GM19452 (cell line): ENCODE results near the gene LMNA.
"Not testable (repeated sequence)": the region's sequence is repeated elsewhere in the genome, so short reads cannot be mapped to it uniquely, and the experiment has no call there.

Experiments used
- ATAC-seq: cut with Tn5 transposase; IDR thresholded peaks from one replicate; pipeline ENCODE4 v1.9.1; 2021; ENCODE audit not compliant: unreplicated experiment

The LMNA gene

GRCh38 chr1:156160000-156160742, 45.7 kb downstream of the LMNA start:
- no peak for ATAC-seq

- ATAC-seq: no peak
These were observed 46.2 kb downstream of the LMNA start for GRCh38 chr1:156160743-156161171.

GRCh38 chr1:156162430-156163037, 48.0 kb downstream of the LMNA start:
- ATAC-seq: no peak

GRCh38 chr1:156163712-156164111, 49.2 kb downstream of the LMNA start:
- no peak for ATAC-seq

- ATAC-seq: no peak
These were observed 49.8 kb downstream of the LMNA start for GRCh38 chr1:156164125-156164831.

- ATAC-seq: no peak
These were observed 50.6 kb downstream of the LMNA start for GRCh38 chr1:156165083-156165482.

- no peak for ATAC-seq
These were observed 53.0 kb downstream of the LMNA start for GRCh38 chr1:156167536-156167935.

- no peak for ATAC-seq
These were observed 58.4 kb downstream of the LMNA start for GRCh38 chr1:156172696-156173470.

GRCh38 chr1:156176610-156177210, 62.2 kb downstream of the LMNA start:
- no peak for ATAC-seq

- ATAC-seq: no peak
These were observed 63.6 kb downstream of the LMNA start for GRCh38 chr1:156177919-156178654.

- ATAC-seq: no peak
These were observed 66.0 kb downstream of the LMNA start for GRCh38 chr1:156180471-156180870.

GRCh38 chr1:156181391-156181924, 66.9 kb downstream of the LMNA start:
- ATAC-seq: not testable (repeated sequence)

GRCh38 chr1:156182010-156182779, 67.7 kb downstream of the LMNA start:
- ATAC-seq: not testable (repeated sequence)

GRCh38 chr1:156186347-156187177, 72.1 kb downstream of the LMNA start:
- ATAC-seq: not testable (repeated sequence)
